Transverse colon (tissue), 4 donors: ENCODE results near the gene IL17B. TPM values are rescaled to one million over a fixed set of nuclear protein-coding genes. Genes with fewer than 3 reads are reported as not detected.
A peak's percentile ranks its signal among the peaks of the same experiment; 100 is the strongest.
"Not testable (repeated sequence)": the region's sequence is repeated elsewhere in the genome, so short reads cannot be mapped to it uniquely, and the experiment has no call there.

Source experiments
- DNase-seq: peaks from one replicate; pipeline ENCODE4 v3.0.0-alpha.2; 2019
- H3K27ac ChIP-seq, 4 donors: fragments of 200-600 bp; sonication (generic); 2 replicates each; pipeline ENCODE4 v1.5.1; 2016 to 2018; ENCODE audit warnings: inconsistent platforms in 4 of 4
- H3K27me3 ChIP-seq: fragments of 200-600 bp; sonication (generic); 2 replicates; pipeline ENCODE4 v1.5.1; 2017; ENCODE audit warnings: inconsistent platforms
- H3K36me3 ChIP-seq, 4 donors: fragments of 200-600 bp; sonication (generic); 2 replicates each; pipeline ENCODE4 v1.5.1; 2017 to 2019; ENCODE audit warnings: inconsistent platforms in 4 of 4
- H3K4me1 ChIP-seq, 4 donors: fragments of 200-600 bp; sonication (generic); 2 replicates each; pipeline ENCODE4 v1.5.1; 2017 to 2020; ENCODE audit warnings: inconsistent platforms in 4 of 4
- H3K4me3 ChIP-seq, 4 donors: fragments of 200-600 bp; sonication (generic); 1 replicate in 1 of 4; 2 replicates in 3 of 4; pipeline versions ENCODE4 v1.5.1 to v1.6.1; 2017 to 2019; ENCODE audit warnings: inconsistent platforms in 4 of 4
- H3K9me3 ChIP-seq, 2 donors: fragments of 200-600 bp; sonication (generic); 2 replicates each; pipeline ENCODE4 v1.5.1; 2017 to 2019; ENCODE audit warnings: inconsistent platforms in 2 of 2
- EP300 ChIP-seq: sonication (generic); formaldehyde crosslinking; IDR thresholded peaks from one replicate; pipeline ENCODE4 v1.6.1; 2017; ENCODE audit warnings: antibody characterized with exemption, low read depth
- POLR2A ChIP-seq: fragments of 450-650 bp; IDR thresholded peaks from one replicate; pipeline ENCODE4 v1.6.1; 2016; ENCODE audit warnings: antibody characterized with exemption, mild to moderate bottlenecking, moderate library complexity
- POLR2AphosphoS5 ChIP-seq, 3 donors: sonication (generic); formaldehyde crosslinking; IDR thresholded peaks; one replicate each; pipeline ENCODE4 v1.6.1; 2016; ENCODE audit warnings: antibody characterized with exemption in 3 of 3
- WGBS, 2 donors: methylation state at CpG; one replicate each; pipeline ENCODE4 v1.1.5; 2018; ENCODE audit warnings: low coverage in 1 of 2; 5-methylcytosine and 5-hydroxymethylcytosine counted together
- in situ Hi-C, 4 donors: fragments of 200-750 bp; cut with MboI; loops; one replicate each; pipeline versions ENCODE4 v1.15.0 to v1.15.1; 2017; ENCODE audit warnings: low sequenced_read_pairs in 3 of 4, low pct_ligation_motif_present in 1 of 4, low pct_unique_long_range_greater_than_20kb in 1 of 4
- intact Hi-C: fragments of 100-400 bp; cut with DNase I; formaldehyde crosslinking; loops from one replicate; pipeline ENCODE4 v1.15.1; 2023; ENCODE audit warnings: low total_unique reads
- total RNA-seq, 4 donors: library from RNA; depleted of rRNA; stranded (reverse); fragments of >200 nt; gene quantifications; one replicate each; pipeline ENCODE4 v1.1.0, GENCODE V29; 2016
- TF ChIP-seq, protein P1 (sequence below), 5 experiments: fragments of 200-600 bp in 3 of 5; fragments of 450-650 bp in 2 of 5; sonication (generic) in 3 of 5; IDR thresholded peaks; 1 replicate in 2 of 5; 2 replicates in 3 of 5; pipeline ENCODE4 v1.5.1; 2016 to 2017; ENCODE audit warnings: antibody characterized with exemption in 5 of 5, inconsistent platforms in 3 of 5, mild to moderate bottlenecking in 2 of 5, moderate library complexity in 1 of 5

Gene IL17B
- total RNA-seq, 4 donors from 2014 or later: not detected

- in situ Hi-C loops: no loop called here
- DNase-seq: no peak
- 81 to 88% methylated on average over 2 of the region's 2 CpGs for WGBS, 2 donors
- no peaks in the 10 kb centered on the region for H3K9me3 ChIP-seq
- no peak overlapping the region for H3K4me3 ChIP-seq
- peak overlapping the region in 3 of 4 donors; percentile 22 to 65 (median 47) for H3K27ac ChIP-seq
- intact Hi-C loops: no loop called here
- no peaks in the 10 kb centered on the region for H3K27me3 ChIP-seq
- H3K36me3 ChIP-seq: no peaks in the 10 kb centered on the region
- H3K4me1 ChIP-seq: peaks cover 0 to 34% (median 14%) of the 10 kb centered on the region in 4 donors
- TF ChIP-seq, protein P1, sequence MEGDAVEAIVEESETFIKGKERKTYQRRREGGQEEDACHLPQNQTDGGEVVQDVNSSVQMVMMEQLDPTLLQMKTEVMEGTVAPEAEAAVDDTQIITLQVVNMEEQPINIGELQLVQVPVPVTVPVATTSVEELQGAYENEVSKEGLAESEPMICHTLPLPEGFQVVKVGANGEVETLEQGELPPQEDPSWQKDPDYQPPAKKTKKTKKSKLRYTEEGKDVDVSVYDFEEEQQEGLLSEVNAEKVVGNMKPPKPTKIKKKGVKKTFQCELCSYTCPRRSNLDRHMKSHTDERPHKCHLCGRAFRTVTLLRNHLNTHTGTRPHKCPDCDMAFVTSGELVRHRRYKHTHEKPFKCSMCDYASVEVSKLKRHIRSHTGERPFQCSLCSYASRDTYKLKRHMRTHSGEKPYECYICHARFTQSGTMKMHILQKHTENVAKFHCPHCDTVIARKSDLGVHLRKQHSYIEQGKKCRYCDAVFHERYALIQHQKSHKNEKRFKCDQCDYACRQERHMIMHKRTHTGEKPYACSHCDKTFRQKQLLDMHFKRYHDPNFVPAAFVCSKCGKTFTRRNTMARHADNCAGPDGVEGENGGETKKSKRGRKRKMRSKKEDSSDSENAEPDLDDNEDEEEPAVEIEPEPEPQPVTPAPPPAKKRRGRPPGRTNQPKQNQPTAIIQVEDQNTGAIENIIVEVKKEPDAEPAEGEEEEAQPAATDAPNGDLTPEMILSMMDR (IDR thresholded peaks at IDR 0.05): no peak
- TF ChIP-seq EP300 (no peak), POLR2AphosphoS5 (IDR thresholded peaks at IDR 0.05) (no peak), POLR2A (no peak)
Observed at GRCh38 chr5:149401051-149401450, 22.0 kb upstream of the IL17B start.

GRCh38 chr5:149400304-149400703 lies 21.2 kb upstream of the IL17B start:
- peak overlapping the region; percentile 22 to 65 (median 56) for H3K27ac ChIP-seq
- H3K9me3 ChIP-seq: no peaks in the 10 kb centered on the region
- no peak for DNase-seq
- H3K4me3 ChIP-seq: no peak overlapping the region
- peaks cover 0 to 27% (median 11%) of the 10 kb centered on the region in 4 donors for H3K4me1 ChIP-seq
- intact Hi-C loops (no loop called here), in situ Hi-C loops (no loop called here)
- no peak for TF ChIP-seq POLR2AphosphoS5 (IDR thresholded peaks at IDR 0.05)
- no peak for TF ChIP-seq POLR2A
- TF ChIP-seq, protein P1 (IDR thresholded peaks at IDR 0.05): no peak
- TF ChIP-seq EP300: no peak
- no peaks in the 10 kb centered on the region for H3K36me3 ChIP-seq
- WGBS, 2 donors: 52 to 68% methylated on average over 4 to 6 of the region's 6 CpGs
- no peaks in the 10 kb centered on the region for H3K27me3 ChIP-seq

DNA sequence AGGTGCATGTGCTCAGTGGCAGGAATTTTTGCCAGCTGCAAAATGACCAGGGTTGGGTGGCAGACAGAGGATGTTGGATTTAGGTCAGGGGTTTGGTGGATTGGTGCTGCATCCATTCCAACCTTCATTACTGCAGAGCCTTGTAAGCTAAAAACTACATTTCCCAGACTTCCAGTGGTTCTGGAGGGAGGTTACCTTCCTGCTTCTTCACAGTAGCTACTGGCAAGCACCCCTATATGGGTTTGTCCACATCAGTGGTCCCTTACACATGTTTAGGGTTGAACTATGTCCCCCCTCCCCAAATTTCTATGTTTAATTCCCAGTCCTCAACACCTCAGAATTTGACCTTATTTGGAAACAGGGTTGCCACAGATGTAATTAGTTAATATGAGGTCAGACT lies 20.7 kb upstream of the IL17B start:
- no peak for DNase-seq
- in situ Hi-C loops (no loop called here), intact Hi-C loops (no loop called here)
- no peak overlapping the region for H3K4me3 ChIP-seq
- peak overlapping the region; percentile 22 to 65 (median 56) for H3K27ac ChIP-seq
- peaks cover 0 to 22% (median 6%) of the 10 kb centered on the region in 4 donors for H3K4me1 ChIP-seq
- no peaks in the 10 kb centered on the region for H3K27me3 ChIP-seq
- no peaks in the 10 kb centered on the region for H3K9me3 ChIP-seq
- no peaks in the 10 kb centered on the region for H3K36me3 ChIP-seq
- TF ChIP-seq POLR2A (no peak), EP300 (no peak), POLR2AphosphoS5 (IDR thresholded peaks at IDR 0.05) (no peak)
- TF ChIP-seq, protein P1 (IDR thresholded peaks at IDR 0.05): no peak

DNA sequence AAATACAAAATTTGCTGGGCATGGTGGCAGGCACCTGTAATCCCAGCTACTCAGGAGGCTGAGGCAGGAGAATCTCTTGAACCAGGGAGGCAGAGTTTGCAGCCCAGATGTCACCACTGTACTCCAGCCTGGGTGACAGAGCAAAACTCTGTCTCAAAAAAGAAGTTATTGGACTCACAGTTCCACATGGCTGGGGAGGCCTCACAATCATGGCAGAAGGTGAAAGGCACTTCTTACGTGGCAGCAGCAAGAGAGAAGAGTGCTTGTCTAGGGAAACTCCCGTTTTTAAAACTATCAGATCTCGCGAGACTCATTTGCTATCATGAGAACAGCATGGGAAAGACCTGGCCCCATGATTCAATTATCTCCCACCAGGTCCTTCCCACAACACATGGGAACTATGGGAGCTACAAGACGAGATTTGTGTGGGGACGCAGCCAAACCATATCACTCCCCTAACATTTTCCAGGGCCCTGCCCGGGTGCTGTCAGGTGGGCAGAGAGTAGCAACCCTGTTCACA lies 19.7 kb upstream of the IL17B start:
- H3K27me3 ChIP-seq, intact Hi-C loops, H3K9me3 ChIP-seq, H3K4me3 ChIP-seq, DNase-seq, H3K36me3 ChIP-seq, in situ Hi-C loops: not testable (repeated sequence)
- H3K27ac ChIP-seq: peak overlapping the region in 1 of 4 donors; percentile 13
- 66 to 88% methylated on average over 4 to 7 of the region's 7 CpGs for WGBS, 2 donors
- peaks cover 0 to 16% (median under 1%) of the 10 kb centered on the region in 4 donors for H3K4me1 ChIP-seq

DNA sequence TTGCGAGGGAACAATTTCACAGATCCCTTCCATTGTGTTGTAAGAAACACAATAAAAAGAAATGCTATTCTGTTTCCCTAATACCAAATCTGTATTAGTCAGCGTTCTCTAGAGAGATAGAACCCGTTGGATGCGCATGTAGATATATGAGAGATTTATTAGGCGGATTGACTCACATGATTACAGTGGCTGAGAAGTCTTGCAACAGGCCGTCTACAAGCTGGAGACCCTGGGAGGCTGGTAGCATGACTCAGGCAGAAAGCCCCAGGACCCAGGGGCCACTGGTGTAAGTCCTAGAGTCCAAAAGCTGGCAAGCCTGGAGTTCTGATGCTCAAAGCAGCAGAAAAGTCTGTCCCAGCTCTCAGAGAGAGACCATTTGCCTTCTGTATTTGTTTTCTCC lies 18.4 kb upstream of the IL17B start:
- peak in 1 of 3 donors; percentile 42 for TF ChIP-seq POLR2AphosphoS5 (IDR thresholded peaks at IDR 0.05)
- TF ChIP-seq EP300: no peak
- no peaks in the 10 kb centered on the region for H3K27me3 ChIP-seq
- WGBS, 2 donors: 70 to 86% methylated on average over 4 to 6 of the region's 6 CpGs
- in situ Hi-C loops (no loop called here), intact Hi-C loops (no loop called here)
- DNase-seq: no peak
- H3K36me3 ChIP-seq: no peaks in the 10 kb centered on the region
- peak overlapping the region; percentile 5 to 39 (median 12) for H3K27ac ChIP-seq
- H3K4me3 ChIP-seq: no peak overlapping the region
- H3K4me1 ChIP-seq: peaks cover 0 to 12% (median 0%) of the 10 kb centered on the region in 4 donors
- no peaks in the 10 kb centered on the region for H3K9me3 ChIP-seq

- DNase-seq, H3K4me3 ChIP-seq, H3K27ac ChIP-seq, in situ Hi-C loops, H3K9me3 ChIP-seq, H3K4me1 ChIP-seq, H3K36me3 ChIP-seq, intact Hi-C loops, H3K27me3 ChIP-seq: not testable (repeated sequence)
Observed at GRCh38 chr5:149394996-149395395, 15.9 kb upstream of the IL17B start.
